Stimulated activated CD8-positive, alpha-beta memory T cell treated with anti-CD3 and anti-CD28 coated beads, Interleukin-4, amount 100 ng/mL, for 1 hour (primary cell): ENCODE data around the gene ACKR3.

Source experiments
- DNase-seq, 2 donors: peaks; one replicate each; pipeline ENCODE4 v3.0.0-alpha.2; 2020; ENCODE audit warnings: low read depth in 2 of 2, low spot score in 1 of 2

Gene ACKR3

DNA sequence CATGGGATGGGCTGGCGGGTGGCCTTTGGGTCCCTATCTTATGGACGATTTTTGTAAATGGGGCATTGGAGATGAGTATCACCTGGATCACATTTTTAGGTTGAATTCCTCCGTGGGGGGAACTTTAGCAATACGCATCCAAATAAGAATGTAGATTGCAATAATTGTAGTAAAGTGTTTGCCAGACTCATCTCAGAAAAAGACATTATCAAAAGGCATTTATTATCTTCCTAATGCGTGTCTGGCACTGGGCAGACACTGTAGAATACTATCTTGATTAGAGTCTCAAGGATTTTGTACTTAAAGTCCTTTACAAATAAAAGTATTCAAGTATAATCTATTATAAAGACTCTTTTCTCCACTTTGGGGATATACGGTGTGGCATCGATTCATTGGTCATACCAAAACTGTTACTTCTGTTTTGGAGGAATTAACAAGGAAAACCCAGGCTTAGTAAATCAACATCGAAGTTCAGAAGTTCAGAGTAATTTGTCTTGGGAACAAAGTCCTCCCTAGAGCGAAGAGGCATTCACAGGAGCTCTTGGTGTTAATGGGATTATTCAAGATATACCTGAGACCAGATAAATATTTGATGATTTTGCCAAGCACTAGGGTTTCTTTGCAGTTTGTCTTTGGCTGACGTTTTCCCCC, 578 bp upstream of the ACKR3 start:
- no peak for DNase-seq

DNA sequence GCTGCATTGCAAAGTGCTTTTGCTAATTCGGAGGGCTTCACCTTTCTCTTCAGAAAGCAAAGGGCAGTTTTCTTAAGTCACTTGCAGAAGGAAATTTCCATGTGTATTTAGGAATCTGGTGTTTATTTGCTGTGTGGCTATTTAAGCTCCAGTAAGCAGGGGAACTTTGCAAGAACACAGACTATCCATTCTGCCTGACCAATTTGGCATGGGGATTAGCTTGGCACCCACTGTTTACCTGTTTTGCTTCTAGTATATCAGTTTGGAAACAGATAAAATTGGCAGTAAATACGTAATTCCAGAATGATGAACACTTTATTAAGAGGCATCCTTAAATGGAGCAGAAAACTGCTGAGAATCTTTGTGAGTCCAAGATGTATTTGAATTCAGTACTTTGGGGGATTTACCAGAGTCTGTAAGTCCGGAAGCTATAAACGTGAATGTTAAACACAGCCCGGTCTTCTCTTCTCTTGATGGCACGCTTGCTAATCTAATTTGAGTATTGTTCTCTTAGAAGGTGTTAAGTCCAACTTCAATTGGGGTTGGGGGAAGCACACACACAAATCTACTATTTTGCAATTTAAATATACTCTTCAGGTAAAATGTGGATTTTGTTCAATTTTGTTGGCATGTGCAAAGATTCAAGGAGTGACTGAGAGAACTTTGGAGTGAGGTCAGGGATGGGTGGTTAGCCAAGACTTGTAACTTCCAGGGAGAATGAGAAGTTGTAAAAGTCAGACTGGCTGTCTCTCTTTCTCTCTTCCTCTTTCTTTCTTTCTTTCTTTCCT, 650 bp downstream of the ACKR3 start:
- DNase-seq = no peak

DNA sequence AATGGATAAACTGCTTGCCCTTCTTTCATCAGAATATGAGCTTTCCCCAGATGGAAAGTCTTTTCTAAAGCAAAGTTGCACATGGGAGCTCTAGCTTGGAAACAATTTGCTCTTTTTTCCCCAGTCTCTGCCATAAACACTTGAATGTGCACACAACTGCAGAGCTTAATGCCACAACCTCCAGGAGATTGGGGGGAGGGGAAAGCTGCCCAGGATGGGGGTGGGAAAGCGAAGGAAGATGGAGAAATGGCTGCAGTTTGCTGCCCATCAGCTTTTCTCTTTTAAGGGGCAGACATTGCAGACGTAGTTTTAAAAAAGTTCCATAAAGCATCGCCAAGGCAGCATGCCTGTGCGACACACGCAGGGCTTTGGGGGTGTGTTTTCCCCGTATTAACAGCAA, 1.5 kb downstream of the ACKR3 start:
- no peak for DNase-seq

DNA sequence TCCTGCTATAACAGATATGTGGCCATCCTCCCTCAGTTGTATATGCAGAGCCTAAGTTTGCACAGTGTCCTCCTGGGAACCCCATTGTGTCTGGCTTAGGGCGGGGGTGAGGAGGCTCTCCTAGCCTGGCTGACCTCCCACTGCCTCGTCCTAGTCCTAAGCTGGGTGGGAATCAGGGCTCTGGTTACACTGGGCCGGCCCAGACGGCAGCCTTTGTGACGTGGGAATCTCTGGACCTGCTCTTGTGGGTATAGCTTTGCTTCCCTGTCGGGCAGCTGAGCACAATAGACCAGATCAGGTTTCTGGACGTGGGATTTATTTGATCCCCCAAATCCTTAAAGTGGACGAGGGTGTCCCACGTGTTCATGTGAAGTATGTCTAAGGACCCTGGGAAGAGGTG, 2.9 kb downstream of the ACKR3 start:
- DNase-seq = no peak

DNA sequence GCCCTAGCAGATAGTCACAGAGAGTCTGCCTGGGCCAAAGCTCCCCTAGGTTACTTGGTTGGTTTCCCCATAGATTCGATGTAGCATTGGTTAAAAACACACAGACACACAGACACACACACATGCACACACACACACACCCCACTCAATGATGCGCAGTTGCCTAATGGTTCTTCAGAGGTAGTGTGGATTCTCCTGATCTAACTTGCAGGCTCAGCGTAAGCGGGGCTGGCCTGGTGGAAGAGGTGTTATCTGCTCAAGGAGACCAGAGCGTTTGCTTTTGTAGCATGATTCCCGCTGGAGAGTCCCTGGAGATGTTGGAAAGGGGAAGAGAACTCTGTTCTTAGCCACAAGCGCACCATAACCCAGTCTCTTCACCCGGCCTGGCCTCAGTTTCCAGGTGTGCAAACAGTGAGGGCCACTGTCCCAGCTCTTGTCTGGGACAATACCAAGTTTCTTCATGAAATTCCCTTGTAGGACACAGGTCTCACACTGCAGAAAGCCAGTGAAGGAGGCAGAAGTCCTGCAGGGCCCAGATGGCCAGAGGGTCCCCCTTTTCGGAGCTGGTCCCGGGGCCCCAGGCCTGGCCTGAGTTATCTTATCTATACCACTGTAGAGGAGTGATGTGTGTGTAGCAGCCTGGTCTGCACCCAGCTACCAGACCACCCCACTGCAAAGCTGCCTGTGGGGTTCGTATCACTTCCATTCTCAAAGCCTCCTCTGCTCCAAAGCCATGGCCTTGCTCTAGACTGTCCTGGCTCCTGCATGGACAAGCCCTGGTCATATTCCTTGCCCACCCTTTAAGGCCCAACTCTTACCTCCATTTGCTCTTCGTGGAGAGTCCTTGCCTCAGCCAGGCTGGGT, 3.7 kb downstream of the ACKR3 start:
- no peak for DNase-seq

DNA sequence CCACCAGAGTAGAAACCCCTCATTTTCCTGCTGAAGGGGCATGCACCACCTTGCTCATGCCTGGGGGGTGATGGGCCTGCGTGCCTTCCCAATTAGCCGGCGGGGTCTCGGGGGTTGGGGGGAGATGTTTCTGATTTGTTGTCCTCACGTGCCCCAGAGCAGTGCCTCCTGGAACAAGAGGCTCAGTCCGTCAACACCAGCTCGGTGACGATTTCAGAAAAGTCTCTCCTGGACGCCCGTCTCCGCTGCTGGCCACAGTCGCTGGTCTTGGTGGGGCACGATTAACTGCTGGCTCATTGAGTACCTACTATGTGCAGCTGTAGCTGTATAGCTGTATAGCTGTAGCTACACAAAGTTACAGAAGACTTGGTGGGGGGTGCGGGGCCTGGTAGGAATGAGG, 4.4 kb downstream of the ACKR3 start:
- no peak for DNase-seq

DNA sequence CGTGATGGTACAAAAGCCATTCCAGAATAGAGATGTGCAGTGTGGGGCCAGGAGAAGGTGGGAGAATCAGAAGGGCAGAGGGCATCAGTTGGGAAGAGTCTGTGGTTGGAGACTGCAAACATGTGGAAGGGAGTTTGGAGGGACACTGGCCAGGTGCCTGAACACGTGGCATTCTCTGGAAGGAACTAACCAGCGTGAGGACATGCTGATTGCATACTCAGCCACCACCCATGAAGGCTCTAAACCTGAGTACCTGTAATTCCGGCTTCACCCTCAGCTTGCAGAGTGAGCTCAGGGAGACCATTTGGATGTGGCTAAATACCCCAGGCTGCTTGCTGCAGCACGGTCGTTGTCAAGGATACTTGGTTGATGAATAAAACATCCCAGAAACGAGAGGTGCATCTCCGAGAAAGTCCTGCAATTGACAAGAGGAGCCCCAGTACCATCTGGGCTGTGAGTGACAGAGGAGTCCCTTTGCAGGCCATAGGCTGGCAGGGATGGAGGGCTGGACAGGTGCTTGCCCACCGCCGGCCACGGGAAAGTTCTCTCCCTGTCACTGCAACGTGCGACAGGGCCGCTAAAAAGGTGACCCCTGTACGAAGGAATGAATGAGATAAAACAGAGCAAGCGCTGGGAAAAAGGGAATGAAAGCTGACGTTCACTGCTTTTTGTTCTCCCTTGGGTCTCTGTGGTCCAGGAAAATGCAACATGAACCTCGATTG, 5.0 kb downstream of the ACKR3 start:
- no peak for DNase-seq

DNA sequence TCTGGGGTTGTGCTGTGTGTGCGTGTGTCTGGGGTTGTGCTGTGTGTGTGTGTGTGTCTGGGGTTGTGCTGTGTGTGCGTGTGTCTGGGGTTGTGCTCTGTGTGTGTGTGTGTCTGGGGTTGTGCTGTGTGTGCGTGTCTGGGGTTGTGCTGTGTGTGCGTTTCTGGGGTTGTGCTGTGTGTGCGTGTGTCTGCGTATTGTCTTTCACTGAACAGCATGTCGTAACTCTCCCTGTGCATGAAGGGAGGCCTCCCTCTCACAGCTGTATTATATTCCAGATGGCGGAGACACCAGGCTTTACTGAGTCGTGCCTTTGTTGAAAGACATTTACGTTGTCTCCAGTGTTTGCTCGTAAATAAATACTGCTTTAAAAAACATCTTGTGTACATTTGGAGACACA, 5.9 kb downstream of the ACKR3 start:
- DNase-seq = no peak

DNA sequence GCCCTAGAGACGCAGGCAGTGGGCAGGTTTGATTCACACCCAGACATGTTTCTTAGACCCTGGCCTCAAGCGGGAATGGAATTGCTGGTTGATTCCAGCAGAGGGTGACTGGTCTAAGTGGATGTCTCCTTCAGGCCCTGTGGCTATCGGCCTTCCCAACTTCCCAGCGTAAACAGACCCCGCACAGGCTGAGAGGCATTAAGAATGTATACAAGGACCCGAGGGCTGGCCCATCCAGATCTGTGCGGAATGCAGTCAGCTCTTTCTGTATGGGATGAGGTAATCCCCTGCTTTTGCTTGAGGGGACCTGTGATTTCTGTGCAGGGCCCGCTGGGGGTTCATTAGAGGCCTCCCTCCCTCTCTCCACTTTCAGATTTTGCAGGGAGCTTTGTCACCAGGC, 6.5 kb downstream of the ACKR3 start:
- no peak for DNase-seq

DNA sequence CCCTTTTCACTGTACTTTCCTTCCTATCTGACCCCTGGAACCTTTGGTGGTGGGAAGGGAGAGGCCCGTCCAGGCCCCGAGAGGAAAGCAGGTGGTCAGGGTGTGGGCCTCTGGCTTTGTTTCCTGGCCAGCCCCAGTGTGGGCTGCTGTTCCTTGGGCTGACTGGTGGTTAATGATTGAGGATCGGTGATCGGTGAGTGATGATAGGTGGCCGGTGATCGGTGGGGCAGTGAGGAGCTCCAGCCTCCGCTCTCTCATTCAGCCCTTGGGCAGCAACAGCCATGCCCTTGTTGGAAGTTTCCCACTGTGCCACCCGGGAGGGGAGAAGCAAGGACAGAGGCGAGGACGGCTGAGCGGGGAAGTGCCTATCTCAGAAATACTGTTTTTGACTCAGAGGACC, 7.3 kb downstream of the ACKR3 start:
- no peak for DNase-seq

DNA sequence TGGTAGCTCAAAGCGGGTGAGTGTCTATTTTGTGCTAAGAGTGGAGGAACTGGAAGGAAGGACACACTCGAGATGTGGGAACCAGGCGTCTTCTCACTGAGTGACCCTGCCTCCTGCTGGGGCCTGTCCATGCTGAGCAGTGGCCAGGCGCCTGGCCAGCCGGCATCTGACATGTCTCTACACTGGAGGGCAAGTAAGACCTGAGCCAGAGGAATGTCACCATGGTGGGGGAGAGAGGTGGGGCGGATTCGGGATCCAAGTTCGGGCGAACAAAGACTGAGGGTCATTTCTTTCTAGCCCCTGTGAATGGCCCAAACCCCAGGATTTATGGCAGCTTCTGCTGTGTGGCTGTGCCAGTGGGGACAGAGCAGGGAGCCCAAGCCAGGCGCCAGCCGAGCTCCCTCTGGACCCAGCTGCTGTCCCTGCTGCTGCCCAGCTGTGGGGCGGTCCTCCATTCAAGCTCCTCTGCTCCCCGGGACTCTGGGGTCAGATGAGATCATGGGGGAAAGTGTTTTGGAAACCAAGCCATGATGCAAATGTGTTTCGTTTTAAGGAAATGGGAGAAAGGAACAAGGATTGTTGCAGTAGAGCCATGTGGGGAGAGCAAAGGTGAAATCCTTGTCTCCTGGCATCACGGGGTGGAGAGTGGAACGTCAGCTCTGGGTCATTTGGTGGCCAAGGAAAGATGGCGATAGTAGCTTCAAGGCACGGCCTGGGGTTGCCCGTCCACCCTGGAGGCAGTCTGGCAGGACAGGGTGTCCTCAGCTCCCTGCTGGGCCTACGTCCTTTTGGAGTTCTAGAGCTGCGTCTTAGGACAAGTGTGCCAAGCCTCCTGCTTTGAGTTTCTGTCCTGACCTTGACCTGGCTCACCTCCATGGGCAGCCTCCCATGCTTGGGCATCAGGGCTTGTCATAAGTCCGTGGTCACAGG, 8.1 kb downstream of the ACKR3 start:
- no peak for DNase-seq

DNA sequence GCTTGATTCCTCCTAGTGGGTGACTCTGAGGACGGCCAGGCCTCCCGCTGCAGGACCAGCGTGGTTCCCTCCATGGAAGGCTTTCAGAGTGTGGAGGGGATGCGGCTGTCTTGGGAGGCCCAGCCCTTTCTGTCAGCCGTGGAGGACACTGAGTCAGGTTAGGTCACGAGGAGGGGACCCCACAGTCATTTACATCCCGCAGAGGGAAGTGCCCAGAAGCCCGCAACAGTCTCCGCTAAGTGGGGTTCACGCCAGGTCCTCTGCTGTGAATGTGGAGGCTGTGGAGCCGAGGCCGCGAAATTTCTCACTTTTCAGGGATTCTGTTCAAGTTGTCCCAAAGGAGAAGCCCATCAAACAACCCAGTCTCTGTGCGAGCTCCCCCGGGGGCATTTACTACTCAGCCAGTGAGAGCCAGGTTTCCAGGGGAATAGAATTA, 8.8 kb downstream of the ACKR3 start:
- no peak for DNase-seq

DNA sequence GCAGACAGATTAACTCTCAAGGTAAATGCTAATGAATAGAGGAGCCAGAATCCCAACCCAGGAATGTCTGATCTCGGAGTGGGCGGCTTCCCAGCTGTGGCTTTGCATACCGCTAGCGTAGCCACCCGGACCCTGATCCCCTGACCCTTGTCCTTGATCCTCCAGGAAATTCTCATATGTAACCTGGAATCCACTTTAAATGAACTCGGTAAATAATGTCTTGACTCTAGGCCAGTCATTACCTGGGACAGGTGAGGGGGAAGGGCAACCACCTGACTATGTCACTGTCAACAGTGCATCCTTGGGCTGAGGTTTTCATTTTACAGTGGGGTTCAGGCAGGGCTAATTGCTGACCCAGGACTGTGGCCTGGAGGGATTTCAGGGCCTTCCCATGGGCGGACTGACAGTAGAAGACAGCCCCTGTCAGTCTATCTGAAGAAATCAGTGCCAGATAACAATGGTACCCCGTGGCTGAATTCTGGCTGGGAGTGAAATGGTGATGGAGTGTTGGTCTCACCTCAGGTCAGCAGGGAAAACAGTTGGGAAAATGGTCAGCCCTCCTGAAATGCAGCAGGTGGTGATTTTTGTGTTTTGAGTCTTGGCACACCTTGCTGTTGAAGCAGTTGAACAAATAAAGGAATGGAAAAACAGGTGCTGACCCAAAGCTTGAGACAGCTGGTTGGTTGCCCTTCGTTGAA, 9.6 kb downstream of the ACKR3 start:
- DNase-seq = no peak

DNA sequence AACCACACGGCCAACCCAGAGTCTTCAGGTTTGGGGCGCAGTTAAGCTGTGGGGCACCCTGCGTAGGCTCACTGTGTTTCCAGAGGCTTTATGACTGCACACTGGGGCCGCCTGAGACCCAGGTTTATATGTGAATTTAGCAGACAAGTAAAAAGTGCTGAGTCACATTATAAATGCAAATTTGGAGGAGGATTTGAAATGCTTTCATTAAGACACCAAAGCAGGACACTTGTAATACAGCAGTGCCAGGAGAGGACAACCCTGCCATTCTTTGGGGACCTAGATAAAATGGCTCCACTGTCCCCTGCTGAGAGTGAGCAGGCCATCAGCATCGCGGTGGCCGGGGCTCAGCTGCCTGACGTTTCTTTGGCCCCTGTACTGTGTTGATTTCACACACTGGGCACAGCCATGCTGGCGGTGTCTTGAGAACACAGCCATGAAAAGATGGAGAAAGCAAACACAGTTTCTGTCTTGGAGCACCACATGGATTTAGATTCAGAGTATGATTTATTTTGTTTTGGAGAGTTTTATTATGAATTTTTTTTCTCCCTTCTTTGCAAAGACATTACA, 10.2 kb downstream of the ACKR3 start:
- no peak for DNase-seq

DNA sequence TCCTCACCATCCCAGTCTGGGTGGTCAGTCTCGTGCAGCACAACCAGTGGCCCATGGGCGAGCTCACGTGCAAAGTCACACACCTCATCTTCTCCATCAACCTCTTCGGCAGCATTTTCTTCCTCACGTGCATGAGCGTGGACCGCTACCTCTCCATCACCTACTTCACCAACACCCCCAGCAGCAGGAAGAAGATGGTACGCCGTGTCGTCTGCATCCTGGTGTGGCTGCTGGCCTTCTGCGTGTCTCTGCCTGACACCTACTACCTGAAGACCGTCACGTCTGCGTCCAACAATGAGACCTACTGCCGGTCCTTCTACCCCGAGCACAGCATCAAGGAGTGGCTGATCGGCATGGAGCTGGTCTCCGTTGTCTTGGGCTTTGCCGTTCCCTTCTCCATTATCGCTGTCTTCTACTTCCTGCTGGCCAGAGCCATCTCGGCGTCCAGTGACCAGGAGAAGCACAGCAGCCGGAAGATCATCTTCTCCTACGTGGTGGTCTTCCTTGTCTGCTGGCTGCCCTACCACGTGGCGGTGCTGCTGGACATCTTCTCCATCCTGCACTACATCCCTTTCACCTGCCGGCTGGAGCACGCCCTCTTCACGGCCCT, 11.2 kb downstream of the ACKR3 start:
- DNase-seq = no peak

DNA sequence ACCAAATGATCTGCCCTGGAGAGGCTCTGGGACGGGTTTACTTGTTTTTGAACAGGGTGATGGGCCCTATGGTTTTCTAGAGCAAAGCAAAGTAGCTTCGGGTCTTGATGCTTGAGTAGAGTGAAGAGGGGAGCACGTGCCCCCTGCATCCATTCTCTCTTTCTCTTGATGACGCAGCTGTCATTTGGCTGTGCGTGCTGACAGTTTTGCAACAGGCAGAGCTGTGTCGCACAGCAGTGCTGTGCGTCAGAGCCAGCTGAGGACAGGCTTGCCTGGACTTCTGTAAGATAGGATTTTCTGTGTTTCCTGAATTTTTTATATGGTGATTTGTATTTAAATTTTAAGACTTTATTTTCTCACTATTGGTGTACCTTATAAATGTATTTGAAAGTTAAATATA, 11.9 kb downstream of the ACKR3 start:
- DNase-seq = no peak

DNA sequence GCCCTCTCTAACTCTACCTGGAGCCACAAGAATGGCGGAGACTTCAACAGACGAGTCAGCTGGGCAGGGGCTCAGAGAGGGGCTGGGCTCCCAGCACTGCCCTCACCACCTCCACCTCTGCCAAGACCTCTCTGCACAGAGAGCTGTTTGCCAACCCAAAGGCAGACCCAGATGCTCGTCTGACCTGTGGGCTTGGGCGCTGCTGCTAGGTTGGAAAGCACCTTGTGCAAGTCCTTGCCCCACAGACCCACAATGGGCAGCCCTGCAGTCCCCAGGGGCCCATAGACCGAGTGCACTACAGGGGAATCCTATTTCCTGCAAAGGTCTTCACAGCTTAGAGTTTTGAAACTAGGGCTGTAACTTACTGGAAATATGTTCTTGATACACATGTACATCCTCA, 13.3 kb downstream of the ACKR3 start:
- DNase-seq = no peak

DNA sequence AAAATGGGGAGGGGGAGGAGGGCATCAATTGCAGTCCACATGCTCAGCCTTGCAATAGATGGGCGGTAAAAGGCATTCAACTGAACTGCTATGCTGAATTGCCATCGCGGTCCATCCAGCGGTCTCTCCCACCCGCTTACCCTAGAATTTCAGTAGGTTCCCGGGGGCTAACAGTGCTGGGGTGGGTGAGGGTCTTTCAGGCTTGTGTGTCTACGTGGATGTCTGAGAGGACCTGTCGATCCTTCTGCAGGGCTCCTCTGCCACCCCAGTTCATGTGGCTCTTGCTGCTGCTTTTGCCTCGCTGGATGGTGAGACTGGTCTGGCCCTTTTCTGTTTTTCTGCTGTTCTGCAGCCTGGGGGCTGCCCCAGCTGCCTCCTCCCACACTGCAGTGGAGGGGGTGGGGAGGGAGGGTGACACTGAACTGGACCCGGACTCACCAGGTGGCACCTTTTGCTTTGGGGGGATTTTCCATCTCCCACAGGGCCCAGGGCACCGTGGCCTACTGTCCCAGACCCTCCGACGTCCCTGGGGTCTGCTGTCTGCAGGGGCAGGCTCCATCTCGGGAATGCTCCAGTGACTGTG, 14.1 kb downstream of the ACKR3 start:
- DNase-seq = no peak
